KMS-11 (cell line): ENCODE results near the gene EAF2.
A peak's percentile ranks its signal among the peaks of the same experiment; 100 is the strongest.

Source experiments
- H2AFZ ChIP-seq: fragments of 200-600 bp; sonication (generic); 2 replicates; pipeline ENCODE4 v1.6.1; 2016; ENCODE audit warnings: antibody characterized with exemption, mixed run types, low read depth
- H3K27ac ChIP-seq: fragments of 200-600 bp; sonication (generic); 2 replicates; pipeline ENCODE4 v1.6.1; 2016; ENCODE audit warnings: mild to moderate bottlenecking, mixed run types
- H3K27me3 ChIP-seq: fragments of 200-600 bp; sonication (generic); 2 replicates; pipeline ENCODE4 v1.6.1; 2017; ENCODE audit warnings: mild to moderate bottlenecking, low read depth, mixed run types, moderate library complexity; ENCODE audit not compliant: insufficient read depth
- H3K36me3 ChIP-seq: fragments of 200-600 bp; sonication (generic); 2 replicates; pipeline ENCODE4 v1.6.1; 2017; ENCODE audit warnings: mild to moderate bottlenecking, mixed run types; ENCODE audit not compliant: insufficient read depth
- H3K4me1 ChIP-seq: fragments of 200-600 bp; sonication (generic); 2 replicates; pipeline ENCODE4 v1.6.1; 2016; ENCODE audit warnings: mild to moderate bottlenecking, low read depth, mixed run types; ENCODE audit not compliant: poor library complexity, severe bottlenecking
- H3K4me2 ChIP-seq: fragments of 200-600 bp; sonication (generic); 2 replicates; pipeline ENCODE4 v1.7.0; 2016; ENCODE audit warnings: mild to moderate bottlenecking, mixed run types
- H3K4me3 ChIP-seq: fragments of 200-600 bp; sonication (generic); IDR thresholded peaks from 2 replicates; pipeline ENCODE4 v1.6.1; 2017; ENCODE audit warnings: low read depth, low read length, mixed read lengths; ENCODE audit not compliant: insufficient read depth
- H3K79me2 ChIP-seq: fragments of 200-600 bp; sonication (generic); 2 replicates; pipeline ENCODE4 v1.6.1; 2016; ENCODE audit warnings: low read depth, mixed run types; ENCODE audit not compliant: insufficient read depth
- H3K9ac ChIP-seq: fragments of 200-600 bp; sonication (generic); 2 replicates; pipeline ENCODE4 v1.6.1; 2016; ENCODE audit warnings: mild to moderate bottlenecking, mixed run types
- H4K20me1 ChIP-seq: fragments of 200-600 bp; sonication (generic); 2 replicates; pipeline ENCODE4 v1.6.1; 2016; ENCODE audit warnings: mild to moderate bottlenecking, mixed run types; ENCODE audit not compliant: insufficient read depth
- CTCF ChIP-seq: fragments of 200-600 bp; sonication (generic); conservative IDR thresholded peaks from 2 replicates; pipeline ENCODE4 v1.6.1; 2017; ENCODE audit warnings: low read depth, mild to moderate bottlenecking, antibody characterized with exemption, low read length, moderate library complexity, mixed read lengths

Gene EAF2

DNA sequence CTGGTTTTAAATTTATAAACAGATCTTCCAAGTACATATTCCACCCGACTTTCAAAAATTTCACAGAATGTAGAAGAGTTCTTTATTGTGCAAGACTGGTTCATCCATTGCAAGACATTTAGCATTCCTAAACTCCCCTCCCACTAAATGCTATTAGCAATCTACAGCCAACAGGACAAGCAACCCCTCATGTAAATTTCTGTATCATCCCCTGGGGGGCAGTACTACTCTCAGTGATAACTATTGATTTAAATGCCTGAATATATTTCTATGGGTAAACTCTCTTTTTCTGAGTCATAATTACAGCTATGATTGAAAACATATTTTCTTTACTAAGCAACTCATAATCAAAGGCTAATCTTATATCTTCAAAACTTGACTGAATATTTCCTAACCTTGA, 48.5 kb downstream of the EAF2 start:
- Histone ChIP-seq H3K4me1 (no peaks in the 10 kb centered on the region), H3K27me3 (no peaks in the 10 kb centered on the region), H3K9ac (no peak overlapping the region), H3K4me3 (no peak overlapping the region), H2AFZ (no peak overlapping the region), H4K20me1 (no peaks in the 10 kb centered on the region), H3K36me3 (no peaks in the 10 kb centered on the region), H3K79me2 (no peaks in the 10 kb centered on the region), H3K4me2 (no peak overlapping the region), H3K27ac (no peak overlapping the region)
- peak; percentile 44; the same call in 1 of the 2 replicates for TF ChIP-seq CTCF

- Histone ChIP-seq H3K4me3 (no peak overlapping the region), H3K79me2 (no peaks in the 10 kb centered on the region), H2AFZ (no peak overlapping the region), H3K36me3 (no peaks in the 10 kb centered on the region), H3K4me1 (no peaks in the 10 kb centered on the region), H3K27ac (no peak overlapping the region), H4K20me1 (no peaks in the 10 kb centered on the region), H3K9ac (no peak overlapping the region), H3K27me3 (no peaks in the 10 kb centered on the region), H3K4me2 (no peak overlapping the region)
- TF ChIP-seq CTCF = no peak
Measured at GRCh38 chr3:121885386-121885785, 50.4 kb downstream of the EAF2 start.

DNA sequence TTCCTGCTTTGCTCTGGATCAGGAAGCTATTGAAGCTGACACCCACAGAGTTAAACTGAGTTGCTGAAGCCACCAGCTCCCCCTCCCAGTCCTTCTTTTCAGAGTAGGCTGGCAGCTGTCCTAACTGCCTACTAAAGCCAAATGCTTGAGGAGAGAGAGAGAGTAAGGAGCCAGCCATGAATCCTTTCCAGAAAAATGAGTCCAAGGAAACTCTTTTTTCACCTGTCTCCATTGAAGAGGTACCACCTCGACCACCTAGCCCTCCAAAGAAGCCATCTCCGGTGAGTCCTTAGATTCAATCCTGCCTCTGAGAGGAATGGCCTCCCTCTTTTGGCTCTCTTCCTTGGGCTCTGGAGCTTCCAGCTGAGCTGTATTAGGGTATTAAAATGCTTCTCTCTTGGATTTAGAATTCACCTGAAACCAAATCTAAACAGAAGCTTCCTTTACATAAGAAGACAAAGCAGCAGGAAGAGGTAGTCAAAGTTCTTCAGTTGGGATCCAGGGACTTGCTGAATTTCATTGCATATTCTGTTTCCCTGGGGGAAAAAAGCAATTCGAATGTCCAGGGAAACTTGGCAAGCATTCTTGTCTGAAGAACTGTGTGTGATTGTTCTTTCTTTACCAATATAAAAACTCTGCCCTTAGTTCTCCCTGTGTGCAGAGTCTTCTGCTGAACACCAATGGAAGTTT, 59.4 kb downstream of the EAF2 start, which contains the start of gene SLC15A2:
Gene SLC15A2, plus strand, starts transcription at position 101 of the 690 bp plus-strand sequence. Its CDS starts 76 bp downstream, at position 177.
- Histone ChIP-seq H3K27ac (no peak within 1 kb of the TSS), H3K4me2 (no peak within 1 kb of the TSS), H3K27me3 (no peaks in the 10 kb centered on the region), H3K36me3 (no peaks in the 10 kb centered on the region), H4K20me1 (no peaks in the 10 kb centered on the region), H2AFZ (no peak within 1 kb of the TSS), H3K4me1 (no peaks in the 10 kb centered on the region), H3K79me2 (no peaks in the 10 kb centered on the region), H3K4me3 (no peak within 1 kb of the TSS), H3K9ac (no peak within 1 kb of the TSS)
- TF ChIP-seq CTCF = no peak

- Histone ChIP-seq H3K4me2 (no peak overlapping the region), H3K27ac (no peak overlapping the region), H3K9ac (no peak overlapping the region), H4K20me1 (no peaks in the 10 kb centered on the region), H2AFZ (no peak overlapping the region), H3K36me3 (no peaks in the 10 kb centered on the region), H3K27me3 (no peaks in the 10 kb centered on the region), H3K4me3 (no peak overlapping the region), H3K79me2 (no peaks in the 10 kb centered on the region), H3K4me1 (no peaks in the 10 kb centered on the region)
- TF ChIP-seq CTCF = no peak
Measured at GRCh38 chr3:121895121-121895520, 60.1 kb downstream of the EAF2 start.
